ENCODE data around the gene CRISPLD2. TPM values are rescaled to one million over a fixed set of nuclear protein-coding genes. Genes with fewer than 3 reads are reported as not detected.

Gene CRISPLD2
- total RNA-seq, 1 donor, result 40.2 TPM

DNA sequence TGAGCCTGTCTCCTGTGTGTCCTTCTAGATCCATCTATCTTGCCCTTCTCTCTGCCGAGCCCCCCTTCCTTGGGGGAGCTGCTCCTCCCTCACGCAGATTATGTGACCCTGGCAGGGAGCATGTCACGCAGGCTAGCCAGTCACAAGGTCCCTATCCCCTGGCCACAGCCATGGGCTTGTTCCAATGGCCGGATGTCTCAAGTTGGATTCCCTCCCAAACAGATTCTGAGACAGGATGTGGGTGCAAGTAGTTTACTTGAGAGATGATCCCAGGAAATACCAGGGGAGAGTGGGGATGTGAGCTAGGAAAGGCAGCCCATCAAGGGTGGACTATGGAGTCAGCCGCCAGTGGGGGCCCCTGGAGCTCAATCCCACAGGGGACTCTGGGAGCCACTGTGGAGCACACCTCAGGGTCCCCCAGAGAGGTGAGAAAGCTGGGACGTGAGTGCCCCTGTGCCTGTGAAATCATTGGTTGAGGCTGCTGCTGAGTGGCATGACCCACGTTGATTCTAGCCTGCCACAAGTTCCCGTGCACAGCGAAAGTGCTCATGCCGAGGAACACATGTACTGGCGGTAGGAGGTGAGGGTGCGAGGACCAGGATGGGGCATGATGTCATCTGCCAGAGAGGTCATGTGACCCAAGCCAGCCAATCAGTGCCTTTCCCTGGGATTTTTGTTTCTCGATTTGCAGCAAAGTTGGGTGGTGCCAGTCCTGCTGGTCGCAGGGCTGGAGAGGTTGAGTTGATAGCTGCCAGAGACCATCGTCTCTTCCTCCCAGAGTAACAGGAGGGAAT, 6.4 kb upstream of the CRISPLD2 start:
- no peak overlapping the region for H3K4me2 ChIP-seq (ENCODE audit: insufficient read depth, low read length)
- H3K4me3 ChIP-seq (ENCODE audit: insufficient read depth, low read length), result no peak overlapping the region
- TF ChIP-seq CTCF (IDR thresholded peaks at IDR 0.05; ENCODE audit: extremely low read depth, low read depth, low read length), result no peak
- no peaks in the 10 kb centered on the region for H3K79me2 ChIP-seq (ENCODE audit: insufficient read depth, low read length)
- H3K9me3 ChIP-seq (ENCODE audit: low read depth, low read length), result no peaks in the 10 kb centered on the region
- DNase-seq (ENCODE audit: insufficient read length, low spot score, missing footprints), result peak; percentile 72
- H3K36me3 ChIP-seq (ENCODE audit: insufficient read depth, low read length), result no peaks in the 10 kb centered on the region
- H3K27ac ChIP-seq (ENCODE audit: low read depth, low read length), result no peak overlapping the region
- H2AFZ ChIP-seq (ENCODE audit: low read length), result no peak overlapping the region
- H3K27me3 ChIP-seq (ENCODE audit: insufficient read depth, low read length), result peaks cover 7% of the 10 kb centered on the region
- H3K4me1 ChIP-seq (ENCODE audit: insufficient read depth, low read length), result peaks cover 13% of the 10 kb centered on the region
- no peaks in the 10 kb centered on the region for H4K20me1 ChIP-seq (ENCODE audit: insufficient read depth, low read length)

- peaks cover 7% of the 10 kb centered on the region for H3K27me3 ChIP-seq (ENCODE audit: insufficient read depth, low read length)
- no peak for DNase-seq (ENCODE audit: insufficient read length, low spot score, missing footprints)
- H4K20me1 ChIP-seq (ENCODE audit: insufficient read depth, low read length), result no peaks in the 10 kb centered on the region
- H3K79me2 ChIP-seq (ENCODE audit: insufficient read depth, low read length), result no peaks in the 10 kb centered on the region
- H3K27ac ChIP-seq (ENCODE audit: low read depth, low read length), result no peak overlapping the region
- no peak overlapping the region for H2AFZ ChIP-seq (ENCODE audit: low read length)
- H3K4me1 ChIP-seq (ENCODE audit: insufficient read depth, low read length), result peaks cover 17% of the 10 kb centered on the region
- TF ChIP-seq CTCF (IDR thresholded peaks at IDR 0.05; ENCODE audit: extremely low read depth, low read depth, low read length), result no peak
- no peak overlapping the region for H3K4me3 ChIP-seq (ENCODE audit: insufficient read depth, low read length)
- H3K9me3 ChIP-seq (ENCODE audit: low read depth, low read length), result no peaks in the 10 kb centered on the region
- no peak overlapping the region for H3K4me2 ChIP-seq (ENCODE audit: insufficient read depth, low read length)
- H3K36me3 ChIP-seq (ENCODE audit: insufficient read depth, low read length), result no peaks in the 10 kb centered on the region
Measured at GRCh38 chr16:84815462-84815861, 4.3 kb upstream of the CRISPLD2 start.

DNA sequence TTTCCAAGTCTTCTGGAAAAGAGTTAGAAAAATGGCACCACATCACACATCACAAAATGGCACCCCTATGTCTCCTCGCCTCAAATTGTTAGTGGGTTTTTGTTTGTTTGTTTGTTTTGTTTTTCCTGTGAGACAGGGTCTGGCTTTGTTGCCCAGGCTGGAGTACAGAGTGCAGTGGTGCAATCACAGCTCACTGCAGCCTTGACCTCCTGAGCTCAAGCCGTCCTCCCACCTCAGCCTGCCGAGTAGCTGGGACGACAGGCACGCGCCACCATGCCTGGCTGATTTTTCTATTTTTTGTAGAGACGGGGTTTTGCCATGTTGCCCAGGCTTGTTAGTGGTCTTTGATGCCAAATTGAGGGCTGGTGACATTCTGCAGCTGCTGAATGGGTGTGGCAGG, 3.8 kb upstream of the CRISPLD2 start:
- Histone ChIP-seq H2AFZ (ENCODE audit: low read length) (no peak overlapping the region), H3K27ac (ENCODE audit: low read depth, low read length) (no peak overlapping the region), H3K9me3 (ENCODE audit: low read depth, low read length) (no peaks in the 10 kb centered on the region), H3K4me2 (ENCODE audit: insufficient read depth, low read length) (no peak overlapping the region), H3K4me1 (ENCODE audit: insufficient read depth, low read length) (peaks cover 15% of the 10 kb centered on the region), H3K79me2 (ENCODE audit: insufficient read depth, low read length) (no peaks in the 10 kb centered on the region), H3K4me3 (ENCODE audit: insufficient read depth, low read length) (no peak overlapping the region), H4K20me1 (ENCODE audit: insufficient read depth, low read length) (no peaks in the 10 kb centered on the region), H3K27me3 (ENCODE audit: insufficient read depth, low read length) (peaks cover 7% of the 10 kb centered on the region), H3K36me3 (ENCODE audit: insufficient read depth, low read length) (no peaks in the 10 kb centered on the region)
- no peak for TF ChIP-seq CTCF (IDR thresholded peaks at IDR 0.05; ENCODE audit: extremely low read depth, low read depth, low read length)
- peak; percentile 13 for DNase-seq (ENCODE audit: insufficient read length, low spot score, missing footprints)

GRCh38 chr16:84816485-84816884, 3.3 kb upstream of the CRISPLD2 start:
- Histone ChIP-seq H3K4me2 (ENCODE audit: insufficient read depth, low read length) (no peak overlapping the region), H3K27ac (ENCODE audit: low read depth, low read length) (no peak overlapping the region), H3K79me2 (ENCODE audit: insufficient read depth, low read length) (no peaks in the 10 kb centered on the region), H4K20me1 (ENCODE audit: insufficient read depth, low read length) (no peaks in the 10 kb centered on the region), H2AFZ (ENCODE audit: low read length) (no peak overlapping the region), H3K4me3 (ENCODE audit: insufficient read depth, low read length) (no peak overlapping the region), H3K9me3 (ENCODE audit: low read depth, low read length) (no peaks in the 10 kb centered on the region), H3K36me3 (ENCODE audit: insufficient read depth, low read length) (no peaks in the 10 kb centered on the region), H3K4me1 (ENCODE audit: insufficient read depth, low read length) (peaks cover 15% of the 10 kb centered on the region), H3K27me3 (ENCODE audit: insufficient read depth, low read length) (peaks cover 7% of the 10 kb centered on the region)
- no peak for TF ChIP-seq CTCF (IDR thresholded peaks at IDR 0.05; ENCODE audit: extremely low read depth, low read depth, low read length)
- no peak for DNase-seq (ENCODE audit: insufficient read length, low spot score, missing footprints)
